T-helper 22 cell (primary cell): Measurements from ENCODE around the gene EFCAB13.
"Not testable (repeated sequence)": the region's sequence is repeated elsewhere in the genome, so short reads cannot be mapped to it uniquely, and the experiment has no call there.

Experiments
- DNase-seq: peaks from one replicate; pipeline ENCODE4 v3.0.0-alpha.2; 2020; ENCODE audit warnings: low read depth

Gene EFCAB13

GRCh38 chr17:47330548-47330947, 6.8 kb downstream of the EFCAB13 start:
- DNase-seq: no peak

GRCh38 chr17:47332287-47332686, 8.5 kb downstream of the EFCAB13 start:
- no peak for DNase-seq

- no peak for DNase-seq
Measured at GRCh38 chr17:47335101-47335936, 11.6 kb downstream of the EFCAB13 start.

GRCh38 chr17:47338026-47338425, 14.3 kb downstream of the EFCAB13 start:
- DNase-seq: no peak

- no peak for DNase-seq
Measured at GRCh38 chr17:47352848-47353247, 29.1 kb downstream of the EFCAB13 start.

- no peak for DNase-seq
Measured at GRCh38 chr17:47358652-47359051, 34.9 kb downstream of the EFCAB13 start.

GRCh38 chr17:47363171-47363570, 39.4 kb downstream of the EFCAB13 start:
- DNase-seq: no peak

- no peak for DNase-seq
Measured at GRCh38 chr17:47367257-47367656, 43.5 kb downstream of the EFCAB13 start.

GRCh38 chr17:47368262-47368661, 44.5 kb downstream of the EFCAB13 start:
- no peak for DNase-seq

GRCh38 chr17:47370899-47371298, 47.1 kb downstream of the EFCAB13 start:
- not testable (repeated sequence) for DNase-seq

- no peak for DNase-seq
Measured at GRCh38 chr17:47373002-47373401, 49.2 kb downstream of the EFCAB13 start.

- DNase-seq: no peak
Measured at GRCh38 chr17:47376247-47376646, 52.5 kb downstream of the EFCAB13 start.

- DNase-seq: no peak
Measured at GRCh38 chr17:47388825-47389224, 65.1 kb downstream of the EFCAB13 start.

- DNase-seq: not testable (repeated sequence)
Measured at GRCh38 chr17:47397532-47398128, 73.9 kb downstream of the EFCAB13 start.

GRCh38 chr17:47400333-47400732, 76.6 kb downstream of the EFCAB13 start:
- DNase-seq: no peak

- DNase-seq: no peak
Measured at GRCh38 chr17:47401100-47401499, 77.3 kb downstream of the EFCAB13 start.

- no peak for DNase-seq
Measured at GRCh38 chr17:47404006-47404405, 80.3 kb downstream of the EFCAB13 start.

- no peak for DNase-seq
Measured at GRCh38 chr17:47404875-47405274, 81.1 kb downstream of the EFCAB13 start.

GRCh38 chr17:47413872-47414271, 90.1 kb downstream of the EFCAB13 start:
- DNase-seq: no peak

GRCh38 chr17:47414612-47415011, 90.9 kb downstream of the EFCAB13 start:
- no peak for DNase-seq

- no peak for DNase-seq
Measured at GRCh38 chr17:47423406-47424295, 99.9 kb downstream of the EFCAB13 start.

- not testable (repeated sequence) for DNase-seq
Measured at GRCh38 chr17:47425233-47425632, 101.5 kb downstream of the EFCAB13 start.
